HG03066 (cell line): Measurements from ENCODE around the gene ANKRD33B.
"Not testable (repeated sequence)": the region's sequence is repeated elsewhere in the genome, so short reads cannot be mapped to it uniquely, and the experiment has no call there.

Experiments used
- ATAC-seq: cut with Tn5 transposase; IDR thresholded peaks from one replicate; pipeline ENCODE4 v1.9.1; 2021; ENCODE audit warnings: low read depth; ENCODE audit not compliant: unreplicated experiment

ANKRD33B gene

GRCh38 chr5:10536931-10537579, 26.8 kb upstream of the ANKRD33B start:
- no peak for ATAC-seq

GRCh38 chr5:10537624-10538023, 26.2 kb upstream of the ANKRD33B start:
- ATAC-seq = no peak

- no peak for ATAC-seq
Measured at GRCh38 chr5:10538103-10538788, 25.6 kb upstream of the ANKRD33B start.

DNA sequence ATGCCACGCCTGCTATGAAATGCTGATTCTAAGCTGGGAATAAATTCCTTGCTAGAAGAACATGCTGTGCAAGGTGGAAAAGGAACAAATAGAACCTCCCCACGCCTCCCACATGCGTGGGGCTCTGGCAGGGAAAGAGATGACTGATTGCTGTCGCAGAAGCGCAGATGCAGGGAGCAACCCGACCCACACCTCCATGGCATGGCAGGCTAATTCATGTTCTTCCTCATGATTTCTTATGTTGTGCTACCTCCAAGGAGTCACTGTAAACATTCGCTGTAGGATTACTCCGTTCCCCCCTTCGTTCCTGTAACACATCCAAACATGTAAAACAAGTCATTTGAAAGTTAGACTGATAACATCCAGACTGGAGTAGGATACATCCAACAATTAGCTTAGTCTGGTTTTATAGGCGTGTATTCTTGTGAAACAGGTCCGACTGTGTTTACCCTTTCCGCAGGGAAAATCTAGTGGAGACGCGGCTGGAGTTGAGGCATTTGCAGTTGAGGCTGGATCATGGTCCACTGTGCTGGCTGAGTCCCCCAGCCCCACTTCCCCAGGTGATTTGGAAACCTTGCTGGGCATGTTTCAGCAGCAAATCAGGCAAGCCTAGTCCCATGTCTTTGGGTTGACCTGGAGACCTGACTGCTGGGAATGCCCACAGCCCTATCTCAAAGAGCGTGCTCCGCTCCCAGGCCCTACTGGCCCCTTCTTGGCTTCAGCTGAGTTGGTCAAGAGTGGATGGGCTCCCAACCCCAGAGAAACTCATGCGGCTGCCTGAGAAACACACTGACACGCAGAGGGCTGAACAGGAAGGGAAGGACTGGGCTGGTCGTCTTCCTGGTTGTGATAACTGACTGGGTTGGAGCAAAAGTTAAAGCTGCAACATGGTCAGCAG, 24.8 kb upstream of the ANKRD33B start:
- no peak for ATAC-seq

- no peak for ATAC-seq
Measured at GRCh38 chr5:10539687-10539998, 24.2 kb upstream of the ANKRD33B start.

- ATAC-seq = no peak
Measured at GRCh38 chr5:10540036-10540544, 23.8 kb upstream of the ANKRD33B start.

DNA sequence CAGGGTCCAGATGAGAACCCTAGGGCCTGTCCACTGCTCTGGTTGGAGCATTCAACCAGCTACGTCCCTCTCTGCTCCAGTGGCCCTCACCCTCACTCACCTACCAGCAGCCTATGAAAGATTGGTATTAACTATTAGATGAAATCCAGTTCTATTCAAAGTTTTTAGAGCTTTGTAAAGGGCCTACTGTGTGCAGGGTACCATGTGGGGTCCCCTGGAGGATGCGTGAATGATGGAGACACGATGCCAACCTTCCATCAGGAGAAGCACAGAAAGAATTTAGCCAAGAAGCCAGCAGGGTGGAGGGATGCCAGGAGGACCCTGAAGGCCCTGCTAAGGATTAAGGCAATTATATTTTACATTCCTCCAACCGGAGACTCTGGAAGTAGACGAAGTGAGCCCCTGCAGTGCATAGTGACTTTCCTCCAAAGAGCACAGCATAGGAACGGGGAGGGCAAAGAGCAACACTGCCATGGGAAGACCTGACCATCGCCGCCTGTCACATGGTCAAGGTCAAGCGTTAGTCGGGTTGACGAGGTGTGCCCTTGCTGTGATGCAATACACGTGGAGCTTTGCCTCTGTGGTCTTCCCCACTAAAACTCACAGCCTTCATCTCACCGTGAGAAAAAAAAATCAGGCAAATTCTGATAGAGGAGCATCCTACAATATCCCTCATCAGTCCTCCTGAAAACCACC, 22.8 kb upstream of the ANKRD33B start:
- ATAC-seq = no peak

GRCh38 chr5:10542055-10542550, 21.8 kb upstream of the ANKRD33B start:
- ATAC-seq = no peak

- no peak for ATAC-seq
Measured at GRCh38 chr5:10543585-10544040, 20.3 kb upstream of the ANKRD33B start.

GRCh38 chr5:10545084-10545483, 18.8 kb upstream of the ANKRD33B start:
- ATAC-seq = no peak

GRCh38 chr5:10546186-10546585, 17.7 kb upstream of the ANKRD33B start:
- ATAC-seq = no peak

- no peak for ATAC-seq
Measured at GRCh38 chr5:10548418-10549122, 15.3 kb upstream of the ANKRD33B start.

DNA sequence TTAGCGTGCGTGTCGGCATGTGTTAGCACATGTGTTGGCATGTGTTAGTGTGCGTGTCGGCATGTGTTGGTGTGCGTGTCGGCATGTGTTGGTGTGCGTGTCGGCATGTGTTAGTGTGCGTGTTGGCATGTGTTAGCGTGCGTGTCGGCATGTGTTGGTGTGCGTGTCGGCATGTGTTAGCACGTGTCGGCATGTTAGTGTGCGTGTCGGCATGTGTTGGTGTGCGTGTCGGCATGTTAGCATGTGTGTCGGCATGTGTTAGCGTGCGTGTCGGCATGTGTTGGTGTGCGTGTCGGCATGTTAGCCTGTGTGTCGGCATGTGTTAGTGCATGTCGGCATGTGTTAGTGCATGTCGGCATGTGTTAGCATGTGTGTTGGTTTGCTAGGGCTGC, 14.8 kb upstream of the ANKRD33B start:
- not testable (repeated sequence) for ATAC-seq

DNA sequence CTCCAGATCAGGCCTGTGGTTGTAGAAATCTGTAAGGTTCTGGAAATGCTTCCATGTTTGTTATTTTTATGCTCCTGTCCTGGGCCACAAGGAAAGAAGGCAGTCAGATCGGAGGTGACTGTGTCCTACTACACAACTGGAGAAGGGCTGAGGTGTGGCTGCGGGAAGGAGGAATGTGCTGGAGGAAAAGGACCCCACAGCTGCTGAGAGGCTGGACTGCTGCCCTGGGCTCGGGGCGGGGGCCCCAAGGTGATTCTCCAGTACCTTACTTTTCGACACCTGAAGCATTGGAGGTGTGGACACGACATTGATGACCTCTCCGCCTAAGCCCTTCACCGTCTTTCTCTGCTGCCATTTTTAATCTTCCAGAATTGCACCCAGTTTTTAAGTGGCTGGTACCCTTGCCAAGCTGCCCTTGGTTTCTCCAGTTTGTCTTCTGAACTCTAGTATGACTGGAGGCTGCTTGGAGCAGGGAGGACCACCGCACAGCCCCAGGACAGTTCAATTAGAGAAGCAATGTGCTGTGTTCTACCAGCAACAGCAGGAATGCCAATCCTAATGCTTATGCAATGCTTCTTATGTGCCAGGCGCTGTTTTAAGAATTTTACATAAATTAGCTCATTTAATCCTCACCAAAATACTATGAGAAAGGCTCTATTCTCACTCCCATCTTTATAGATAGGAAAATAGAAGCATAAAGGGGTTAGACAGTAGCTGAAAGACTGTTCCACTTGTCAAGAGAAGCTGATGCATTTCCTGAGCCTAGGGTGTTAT, 13.5 kb upstream of the ANKRD33B start:
- no peak for ATAC-seq

DNA sequence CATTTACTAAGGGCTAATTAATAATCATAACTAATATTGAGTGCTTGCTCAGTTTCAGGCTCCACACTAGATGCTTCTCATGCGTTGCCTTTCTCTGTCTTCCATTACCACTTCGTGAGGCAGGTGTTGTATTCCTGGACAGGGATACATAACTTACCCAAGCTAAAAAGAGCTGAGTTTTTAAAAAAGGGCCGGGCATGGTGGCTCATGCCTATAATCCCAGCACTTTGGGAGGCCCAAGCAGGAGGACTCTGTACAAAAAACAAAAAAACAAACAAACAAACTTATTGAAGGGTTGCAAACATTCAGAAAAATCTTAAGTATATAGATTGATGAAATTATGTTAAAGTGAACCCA, 12.1 kb upstream of the ANKRD33B start:
- ATAC-seq = no peak

GRCh38 chr5:10552183-10553143, 11.4 kb upstream of the ANKRD33B start:
- ATAC-seq = peak; percentile 57

- ATAC-seq = no peak
Measured at GRCh38 chr5:10553476-10553875, 10.4 kb upstream of the ANKRD33B start.

DNA sequence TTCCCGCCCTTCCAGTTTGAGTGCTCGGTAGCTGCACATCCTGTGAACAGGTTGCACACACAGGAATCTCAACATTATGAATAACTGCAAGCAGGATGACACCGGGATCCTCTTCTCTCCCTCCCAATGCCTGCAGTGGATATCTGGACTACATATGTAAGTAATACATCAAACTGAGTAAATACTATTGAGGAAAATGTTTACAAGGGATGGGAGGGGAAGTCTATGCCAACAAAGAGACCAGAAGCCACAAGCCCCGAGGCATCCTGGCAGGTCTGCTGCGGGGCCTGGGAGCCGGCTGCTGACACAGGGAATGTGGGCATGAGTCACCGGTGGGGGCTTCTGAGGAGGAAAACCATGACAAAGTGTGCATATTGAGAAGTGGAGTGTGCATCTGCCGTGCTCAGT, 8.6 kb upstream of the ANKRD33B start:
- ATAC-seq = no peak
